Erythroblast (primary cell): Measurements from ENCODE around the gene TANC2.

Source experiments
- DNase-seq, 2 experiments: peaks; one replicate each; lab custom pipeline; 2025; lab: John Stamatoyannopoulos, UW
- GATA1 ChIP-seq: IDR thresholded peaks from 2 replicates; pipeline ENCODE4 v1.6.1; 2011; ENCODE audit warnings: low read depth, mild to moderate bottlenecking, control low read depth, low read length, moderate library complexity
- POLR2A ChIP-seq: IDR thresholded peaks from 2 replicates; pipeline ENCODE4 v1.6.1; 2011; ENCODE audit warnings: mild to moderate bottlenecking, low read length

TANC2 gene

GRCh38 chr17:62965686-62966425, at the start of gene TANC2:
TSS of gene TANC2 (plus strand) at chr17:62966235. CDS start at chr17:63009560, 43,325 bp downstream.
- peak; percentile 49 for TF ChIP-seq POLR2A
- TF ChIP-seq GATA1 = no peak
- peak; percentile 87 to 89 for DNase-seq

DNA sequence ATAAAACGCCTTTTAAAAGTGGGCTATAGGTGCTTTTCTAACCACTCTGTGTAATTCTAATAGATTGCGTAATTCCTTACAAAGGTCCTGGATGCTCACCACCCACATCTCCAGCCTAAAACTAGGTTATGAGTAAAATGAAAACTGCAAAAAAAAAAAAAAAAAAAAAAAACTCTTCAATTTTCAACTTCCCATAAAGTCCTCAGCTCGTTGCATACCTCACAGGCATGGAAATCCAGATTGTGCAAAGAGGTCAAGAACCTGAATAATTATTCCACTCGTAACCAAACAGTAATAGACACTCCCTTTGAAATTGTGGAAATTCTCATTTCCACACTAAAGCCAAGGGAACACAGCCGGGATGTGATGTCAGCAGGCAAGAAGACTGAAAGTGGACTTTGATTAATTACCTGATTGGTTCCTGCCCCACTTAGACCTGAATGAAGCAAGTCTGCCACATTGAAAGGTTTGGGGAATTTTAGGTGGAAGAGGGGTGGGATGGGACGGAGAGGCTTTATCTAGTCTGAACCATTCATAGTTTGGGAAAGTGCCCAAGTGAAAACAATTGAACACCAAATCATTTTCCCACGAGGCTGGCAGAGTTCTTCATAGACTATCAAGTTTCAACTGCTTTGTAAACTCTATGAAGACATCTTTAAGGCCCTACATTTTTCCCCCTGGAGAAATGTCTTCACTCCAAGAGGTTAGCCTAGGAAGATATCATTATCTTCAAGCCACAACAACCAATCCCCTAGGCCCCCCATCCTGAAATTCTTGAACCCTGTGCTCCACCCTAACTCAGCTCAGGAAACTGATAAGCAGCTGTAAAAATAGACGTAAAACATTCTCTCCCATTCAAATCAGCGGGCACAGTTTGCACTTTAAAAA, 49.1 kb upstream of the TANC2 start:
- no peak for DNase-seq
- no peak for TF ChIP-seq GATA1
- no peak for TF ChIP-seq POLR2A

DNA sequence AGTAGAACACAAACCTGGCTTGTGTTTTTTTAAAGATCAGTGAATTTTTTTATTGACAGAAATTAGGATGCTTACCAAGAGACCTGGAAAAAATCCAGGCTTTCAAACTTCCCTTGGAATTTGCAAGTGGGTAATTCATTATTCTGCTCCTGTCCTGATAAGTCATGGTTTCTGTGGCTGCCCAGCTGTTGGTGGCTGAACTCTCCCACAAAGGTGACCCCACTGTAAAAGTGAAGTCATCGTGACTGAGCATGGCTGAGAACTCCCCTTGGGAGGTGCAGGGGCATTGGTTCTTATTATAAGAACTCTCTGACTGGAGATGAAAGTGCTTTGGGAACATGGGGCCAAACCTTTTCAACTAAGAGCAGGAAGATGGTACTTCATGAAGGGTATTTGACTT, 46.6 kb upstream of the TANC2 start:
- no peak for DNase-seq
- no peak for TF ChIP-seq GATA1
- TF ChIP-seq POLR2A = no peak

DNA sequence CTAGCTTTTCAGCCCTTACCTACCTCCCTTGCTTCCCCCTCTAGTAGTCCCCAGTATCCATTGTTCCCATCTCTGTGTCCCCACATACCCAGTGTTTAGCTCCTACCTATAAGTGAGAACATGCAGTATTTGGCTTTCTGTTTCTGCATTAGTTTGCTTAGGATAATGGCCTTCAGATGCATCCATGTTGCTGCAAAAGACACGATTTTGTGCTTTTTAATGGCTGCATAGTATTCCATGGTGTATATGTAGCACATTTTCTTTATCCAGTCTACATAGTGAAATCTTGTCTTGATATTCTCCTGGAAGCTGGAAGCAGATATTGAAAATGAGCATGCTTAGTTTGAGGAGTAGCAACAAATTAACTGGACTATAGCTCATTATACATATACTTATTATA, 45.7 kb upstream of the TANC2 start:
- no peak for DNase-seq
- TF ChIP-seq POLR2A (no peak), GATA1 (no peak)

DNA sequence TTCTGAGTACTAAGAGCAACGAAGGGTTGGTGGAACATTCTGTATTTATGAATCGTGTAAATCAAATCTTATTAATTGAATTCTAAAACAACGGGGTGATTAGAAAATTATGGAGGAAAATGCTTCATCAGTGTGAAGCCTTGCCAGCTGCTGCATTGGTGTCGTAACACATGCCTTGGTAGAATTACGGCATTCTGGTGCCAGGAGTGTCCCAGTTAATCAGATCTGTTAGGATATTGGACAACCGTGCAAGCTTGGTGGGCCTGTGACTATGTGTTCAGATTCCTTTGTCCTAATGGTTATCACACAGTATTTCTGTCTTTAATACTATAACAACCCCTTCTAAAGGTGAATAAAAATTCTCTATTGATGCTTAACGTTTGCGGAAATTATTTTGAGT, 44.2 kb upstream of the TANC2 start:
- TF ChIP-seq GATA1 (no peak), POLR2A (no peak)

DNA sequence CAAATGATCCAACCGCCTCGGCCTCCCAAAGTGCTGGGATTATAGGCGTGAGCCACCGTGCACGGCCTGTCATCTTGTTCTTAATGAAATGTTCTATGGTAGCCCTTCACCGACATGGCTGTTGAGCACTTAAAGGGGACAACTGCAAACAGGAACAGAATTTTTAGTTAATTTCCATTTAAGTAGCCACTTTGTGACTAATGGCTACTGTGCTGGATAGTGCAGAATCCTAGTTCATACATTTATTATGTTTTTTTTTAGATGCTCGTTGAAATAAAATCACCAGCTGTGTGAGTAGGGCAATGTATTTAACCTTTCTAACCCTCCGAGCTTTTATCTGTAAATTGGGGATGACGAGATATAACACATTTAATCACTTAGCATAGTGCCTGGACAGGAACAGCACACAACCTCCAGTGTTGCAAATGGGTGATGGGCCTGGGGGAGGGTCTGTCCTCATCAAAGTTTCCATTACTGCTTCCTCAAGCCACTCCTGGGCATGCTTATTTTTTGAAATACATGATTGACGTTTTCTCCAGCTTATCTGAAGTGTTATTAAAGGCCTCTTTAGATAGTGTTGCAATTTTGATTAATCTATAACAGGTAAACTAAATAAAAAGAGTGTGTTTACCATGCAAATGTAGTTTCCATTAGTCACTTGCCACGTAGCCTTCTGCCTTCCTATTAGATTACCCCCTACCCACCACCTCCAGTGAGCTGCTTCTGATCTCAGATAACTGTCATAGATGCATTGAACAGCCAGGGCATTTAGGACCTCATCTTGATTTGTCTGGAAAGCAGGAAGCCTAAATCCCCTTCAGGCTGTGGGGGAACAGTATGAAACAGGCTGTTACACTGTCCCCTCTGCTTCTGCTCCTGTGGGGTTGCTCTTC, 42.5 kb upstream of the TANC2 start:
- DNase-seq = no peak
- TF ChIP-seq POLR2A (no peak), GATA1 (no peak)

More for the DNA sequence above, 44.2 kb upstream of the TANC2 start:
- DNase-seq = no peak

DNA sequence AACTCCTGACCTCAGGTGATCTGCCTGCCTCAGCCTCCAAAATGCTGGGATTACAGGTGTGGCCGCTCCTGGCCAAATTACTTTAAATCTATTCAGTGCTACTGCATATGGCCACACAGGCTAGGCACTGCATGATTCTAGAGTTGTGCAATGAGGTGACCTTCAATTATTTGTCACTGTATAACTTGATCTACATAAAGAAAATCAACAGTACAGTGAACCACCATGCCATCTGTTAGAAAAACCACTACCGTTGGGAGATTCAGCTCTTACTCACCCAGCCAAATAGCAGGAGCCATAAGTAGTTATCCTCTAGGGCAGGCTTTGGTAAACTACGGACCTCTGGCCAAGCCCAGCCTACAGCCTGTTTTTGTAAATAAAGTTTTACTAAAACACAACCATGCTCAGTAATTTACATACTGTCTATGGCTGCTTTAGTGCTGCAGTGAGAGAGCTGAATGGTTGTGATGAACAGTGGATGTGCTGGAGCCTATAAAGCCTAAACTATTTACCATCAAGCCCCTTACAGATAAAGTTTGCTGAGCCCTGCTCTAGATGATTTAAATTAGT, 40.7 kb upstream of the TANC2 start:
- DNase-seq = no peak
- TF ChIP-seq GATA1 (no peak), POLR2A (no peak)

- TF ChIP-seq GATA1 (no peak), POLR2A (no peak)
- no peak for DNase-seq
Measured at GRCh38 chr17:62927083-62927482, 39.0 kb upstream of the TANC2 start.

DNA sequence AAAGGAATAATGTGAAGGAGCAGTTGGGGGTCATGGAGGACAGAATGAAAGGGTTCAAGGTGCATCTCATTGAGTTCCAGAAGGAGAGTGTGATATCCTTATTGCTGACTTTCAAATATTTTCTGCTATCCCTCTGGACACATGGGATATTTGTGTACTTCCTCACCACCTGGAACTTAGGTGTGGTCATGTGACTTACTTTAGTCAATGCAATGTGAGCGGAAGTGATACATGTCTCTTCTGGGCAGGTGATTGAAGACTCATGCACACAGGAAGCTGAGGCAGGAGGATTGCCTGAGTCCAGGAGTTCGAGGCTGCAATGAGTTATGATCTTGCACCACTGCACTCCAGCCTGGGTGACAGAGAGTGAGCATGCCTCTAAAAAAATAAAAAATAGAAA, 36.7 kb upstream of the TANC2 start:
- no peak for TF ChIP-seq GATA1
- no peak for TF ChIP-seq POLR2A
- DNase-seq = no peak

- DNase-seq = no peak
- no peak for TF ChIP-seq GATA1
- TF ChIP-seq POLR2A = no peak
Measured at GRCh38 chr17:62931101-62931500, 34.9 kb upstream of the TANC2 start.

DNA sequence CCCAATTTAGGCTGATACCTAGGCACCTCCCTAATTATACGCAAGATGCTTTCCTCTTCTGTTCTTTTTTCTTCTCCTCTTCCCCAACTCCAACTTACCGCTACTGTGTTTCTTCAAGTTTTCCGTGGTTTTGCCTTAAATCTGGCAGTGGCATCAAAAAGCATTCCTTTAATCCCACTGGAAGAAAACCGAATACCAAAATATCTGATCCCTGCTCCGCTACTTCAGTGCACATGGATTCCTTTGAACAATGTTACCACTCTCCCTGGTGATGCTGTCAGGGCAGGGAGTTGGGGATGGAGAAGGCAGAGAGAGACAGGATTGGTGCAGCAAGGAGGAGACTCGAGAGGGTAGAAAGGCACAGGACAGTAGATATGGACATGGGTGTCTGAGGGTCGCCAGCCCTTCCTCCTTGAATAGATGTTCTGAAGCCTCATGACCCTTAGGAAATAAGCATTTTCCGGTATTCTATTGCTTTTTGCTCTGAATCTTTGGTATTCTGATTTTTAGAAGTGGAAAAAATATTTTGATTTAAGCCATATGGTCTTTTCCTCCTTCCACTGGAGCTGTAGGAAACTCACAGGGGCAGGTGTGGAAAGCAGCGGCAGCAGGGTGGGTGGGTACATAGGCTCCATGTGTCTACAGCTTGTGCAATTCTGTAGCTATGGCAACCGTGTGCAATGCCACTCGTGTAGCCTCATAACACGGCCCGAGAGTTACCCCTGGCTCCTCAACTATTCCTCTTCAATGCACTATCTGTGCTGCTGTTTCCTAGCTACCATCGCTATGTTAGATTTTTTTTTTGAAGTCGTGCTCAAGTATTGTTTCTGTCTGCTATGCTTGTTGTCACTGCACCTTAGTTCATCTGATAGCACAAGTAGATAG, 32.3 kb upstream of the TANC2 start:
- DNase-seq = no peak

GRCh38 chr17:62935098-62935497, 30.9 kb upstream of the TANC2 start:
- no peak for TF ChIP-seq POLR2A

More for the DNA sequence above, 32.3 kb upstream of the TANC2 start:
- TF ChIP-seq POLR2A = no peak
- TF ChIP-seq GATA1 = no peak

DNA sequence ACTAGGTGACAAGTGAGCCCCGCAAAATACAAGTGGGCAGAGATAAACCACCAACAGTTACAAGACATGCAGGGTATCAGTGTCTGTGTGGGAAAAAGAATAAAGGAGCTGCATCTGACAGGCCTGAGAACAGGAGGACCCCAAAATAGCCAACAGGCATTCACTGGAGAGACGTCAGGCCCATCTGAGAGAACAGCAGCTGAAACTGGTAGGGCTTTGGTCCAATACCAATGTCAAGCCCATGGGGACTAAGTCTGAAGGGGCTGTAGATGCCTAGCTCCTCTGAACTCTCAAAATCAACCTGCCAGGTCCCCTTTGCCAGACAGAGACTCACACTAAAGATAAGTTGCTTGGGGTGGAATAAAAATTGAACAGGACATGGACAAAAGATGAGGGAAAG, 30.5 kb upstream of the TANC2 start:
- DNase-seq = no peak
- no peak for TF ChIP-seq GATA1
- no peak for TF ChIP-seq POLR2A

More at GRCh38 chr17:62935098-62935497, 30.9 kb upstream of the TANC2 start:
- no peak for DNase-seq

- TF ChIP-seq POLR2A (no peak), GATA1 (no peak)
- DNase-seq = no peak
Measured at GRCh38 chr17:62937606-62938005, 28.4 kb upstream of the TANC2 start.
